Endothelial cell (in vitro differentiated cells): ENCODE measurements around the gene UBE2O. TPM values are rescaled to one million over a fixed set of nuclear protein-coding genes. Genes with fewer than 3 reads are reported as not detected.

Experiments used
- DNase-seq: peaks from one replicate; pipeline ENCODE4 v3.0.0; 2021; ENCODE audit warnings: low spot score
- H3K27ac Mint-ChIP-seq: one replicate; pipeline ENCODE4 v1.8.0; 2021; ENCODE audit warnings: mixed read lengths, inconsistent platforms; ENCODE audit not compliant: unreplicated experiment
- H3K27me3 Mint-ChIP-seq: one replicate; pipeline ENCODE4 v1.8.0; 2021; ENCODE audit warnings: mild to moderate bottlenecking, moderate library complexity, mixed read lengths, inconsistent platforms; ENCODE audit not compliant: unreplicated experiment
- H3K36me3 Mint-ChIP-seq: one replicate; pipeline ENCODE4 v1.8.0; 2021; ENCODE audit warnings: mild to moderate bottlenecking, low read depth, mixed read lengths, inconsistent platforms; ENCODE audit not compliant: unreplicated experiment
- H3K4me1 Mint-ChIP-seq: one replicate; pipeline ENCODE4 v1.8.0; 2021; ENCODE audit warnings: mild to moderate bottlenecking, mixed read lengths, inconsistent platforms; ENCODE audit not compliant: unreplicated experiment
- H3K4me3 Mint-ChIP-seq: one replicate; pipeline ENCODE4 v1.8.0; 2021; ENCODE audit warnings: mild to moderate bottlenecking, mixed read lengths, inconsistent platforms; ENCODE audit not compliant: unreplicated experiment
- H3K9me3 Mint-ChIP-seq: one replicate; pipeline ENCODE4 v1.8.0; 2021; ENCODE audit warnings: mixed read lengths, inconsistent platforms; ENCODE audit not compliant: unreplicated experiment
- CTCF ChIP-seq: fragments of 200-600 bp; sonication (generic); IDR thresholded peaks from one replicate; pipeline ENCODE4 v1.5.0; 2021; ENCODE audit warnings: antibody characterized with exemption; ENCODE audit not compliant: unreplicated experiment
- total RNA-seq: library from RNA; stranded (reverse); fragmentation: NEBNext Ultra II Directional; extraction: Animal tissue kit (Norgen Biotek cat#: 25700); gene quantifications from one replicate; pipeline ENCODE4 v1.2.1, GENCODE V29; 2021; ENCODE audit not compliant: unreplicated experiment

UBE2O gene
- total RNA-seq, 1 donor from 2014 or later, result 49.0 TPM

GRCh38 chr17:76417499-76418143 is 35.3 kb downstream of the UBE2O start:
- H3K4me3 Mint-ChIP-seq, result no peak overlapping the region

DNA sequence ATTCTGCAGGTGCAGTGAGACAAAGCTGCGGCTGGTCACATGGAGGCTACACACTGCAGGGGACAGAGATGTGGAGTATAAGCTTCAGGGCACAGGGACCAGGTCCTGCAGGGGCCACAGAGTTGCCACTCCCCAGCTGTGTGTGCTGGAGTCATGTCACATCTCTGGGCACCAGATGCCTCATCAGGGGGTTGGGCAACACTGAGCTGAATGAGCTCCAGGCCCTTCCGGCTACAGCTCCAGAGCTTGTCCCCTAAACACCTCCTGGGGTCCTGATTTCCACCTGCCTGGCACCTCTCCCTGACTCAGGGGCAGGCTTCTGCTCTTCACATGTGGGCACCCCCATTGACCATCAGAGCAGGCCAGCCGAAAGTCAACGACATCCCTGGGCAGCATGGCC is 36.1 kb downstream of the UBE2O start:
- Mint-ChIP-seq H3K36me3 (peaks cover 5% of the 10 kb centered on the region), H3K27ac (no peak overlapping the region), H3K4me1 (peaks cover 34% of the 10 kb centered on the region), H3K4me3 (no peak overlapping the region), H3K27me3 (peaks cover 2% of the 10 kb centered on the region), H3K9me3 (no peaks in the 10 kb centered on the region)
- DNase-seq, result no peak
- TF ChIP-seq CTCF, result no peak

More at GRCh38 chr17:76417499-76418143, 35.3 kb downstream of the UBE2O start:
- Mint-ChIP-seq H3K4me1 (peaks cover 41% of the 10 kb centered on the region), H3K9me3 (no peaks in the 10 kb centered on the region), H3K36me3 (peaks cover 5% of the 10 kb centered on the region), H3K27me3 (peaks cover 4% of the 10 kb centered on the region), H3K27ac (no peak overlapping the region)
- no peak for TF ChIP-seq CTCF
- DNase-seq, result no peak

- Mint-ChIP-seq H3K36me3 (peaks cover 5% of the 10 kb centered on the region), H3K4me3 (no peak overlapping the region), H3K27me3 (peaks cover 2% of the 10 kb centered on the region), H3K27ac (no peak overlapping the region), H3K9me3 (no peaks in the 10 kb centered on the region), H3K4me1 (peaks cover 29% of the 10 kb centered on the region)
- TF ChIP-seq CTCF, result no peak
- DNase-seq, result no peak
Measured at GRCh38 chr17:76416457-76416856, 36.5 kb downstream of the UBE2O start.

DNA sequence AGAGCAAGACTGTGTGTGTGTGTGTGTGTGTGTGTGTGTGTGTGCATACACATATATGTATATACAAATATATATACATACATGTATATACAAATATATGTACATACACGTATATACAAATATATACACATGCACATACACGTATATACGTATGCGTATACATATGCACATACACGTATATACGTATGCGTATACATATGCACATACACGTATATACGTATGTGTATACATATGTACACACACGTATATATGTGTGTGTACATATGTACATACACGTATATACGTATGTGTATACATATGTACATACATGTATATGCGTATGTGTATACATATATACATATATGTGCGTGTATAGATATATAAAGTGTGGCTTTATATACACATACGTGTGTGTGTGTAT is 37.2 kb downstream of the UBE2O start:
- Mint-ChIP-seq H3K4me3 (no peak overlapping the region), H3K9me3 (no peaks in the 10 kb centered on the region), H3K27me3 (peaks cover 1% of the 10 kb centered on the region), H3K27ac (no peak overlapping the region), H3K4me1 (peaks cover 24% of the 10 kb centered on the region), H3K36me3 (peaks cover 5% of the 10 kb centered on the region)
- no peak for TF ChIP-seq CTCF
- DNase-seq, result no peak
